NCI-H446 (cell line): Measurements from ENCODE around the gene PPIL4.

Experiments
- DNase-seq, 2 experiments: peaks; one replicate each; lab custom pipeline; 2025; lab: John Stamatoyannopoulos, UW

Gene PPIL4

GRCh38 chr6:149458196-149458595 lies 87.6 kb downstream of the PPIL4 start:
- DNase-seq, result no peak

- DNase-seq, result no peak
These were observed 88.4 kb downstream of the PPIL4 start for GRCh38 chr6:149457316-149457884.

GRCh38 chr6:149456311-149457021 lies 89.4 kb downstream of the PPIL4 start:
- no peak for DNase-seq

DNA sequence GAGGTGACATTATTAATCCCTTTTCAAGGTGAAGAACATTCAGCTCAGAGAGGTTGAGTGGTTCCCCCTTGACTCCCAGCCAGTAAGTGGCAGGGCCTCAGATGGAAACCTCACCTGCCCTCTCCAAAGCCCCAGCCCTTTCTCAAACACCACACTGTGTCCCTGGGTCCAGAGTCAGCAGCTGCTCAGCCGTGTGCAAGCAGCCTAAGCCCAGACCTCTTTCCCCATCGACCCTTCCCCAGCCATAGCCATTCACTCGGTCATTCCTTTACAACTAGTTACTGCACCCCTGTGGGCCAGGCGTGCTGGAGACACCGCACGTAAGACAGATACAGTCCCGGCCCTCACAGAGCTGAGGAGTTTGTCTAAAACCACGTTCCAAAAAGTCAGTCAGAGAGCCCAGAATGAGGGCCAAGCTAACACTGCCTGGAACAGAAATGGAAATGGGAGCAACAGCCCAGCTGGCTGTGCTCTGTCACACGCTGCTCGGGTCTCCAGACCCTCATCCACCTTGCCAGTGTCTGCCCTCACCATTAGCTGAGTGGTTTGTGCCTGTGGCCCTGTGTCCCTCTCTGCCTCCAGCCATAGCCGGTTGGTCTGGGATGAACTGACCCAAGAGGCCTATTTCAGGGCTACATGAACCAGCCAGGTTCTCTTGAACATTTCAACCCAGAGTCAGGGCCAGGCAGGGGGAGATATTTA lies 90.7 kb downstream of the PPIL4 start:
- DNase-seq, result no peak
